Measurements from ENCODE around the gene HNRNPM. TPM values are rescaled to one million over a fixed set of nuclear protein-coding genes. Genes with fewer than 3 reads are reported as not detected.

The HNRNPM gene
- 100 to 1,000 TPM; 207 to 227 TPM for total RNA-seq
- 100 to 1,000 TPM; 214 to 304 (median 217) TPM for polyA plus RNA-seq
- total RNA-seq: 142 to 267 (median 212) reads per million in 6 experiments

GRCh38 chr19:8444677-8445487 lies at the start of gene HNRNPM:
HNRNPM (plus strand) TSS chr19:8444975; CDS start chr19:8444999, 24 bp downstream.
- H3K9me3 Mint-ChIP-seq: no peaks in the 10 kb centered on the region
- ATAC-seq (peak; percentile 88 to 91), DNase-seq (peak; percentile 97 to 100 (median 100))
- peaks cover 19 to 48% (median 42%) of the 10 kb centered on the region in 4 donors for H3K4me1 Mint-ChIP-seq
- peak within 1 kb of the TSS; percentile 89 to 99 (median 97) for H3K4me3 Mint-ChIP-seq
- H3K27ac Mint-ChIP-seq: peak within 1 kb of the TSS; percentile 94 to 99 (median 98)
- POLR2A ChIA-PET: interaction anchor here (0.6 to 3.9 kb wide), 27 partner anchors 9 to 1658 kb away, joined by 3 to 30 read pairs (median 5); partner anchors contain the start of genes ANGPTL6, MARCHF2, NDUFA7 and RAB11B
- H3K27me3 Mint-ChIP-seq: no peaks in the 10 kb centered on the region
- H3K36me3 Mint-ChIP-seq: peaks cover 0 to 40% (median 3%) of the 10 kb centered on the region in 3 donors

DNA sequence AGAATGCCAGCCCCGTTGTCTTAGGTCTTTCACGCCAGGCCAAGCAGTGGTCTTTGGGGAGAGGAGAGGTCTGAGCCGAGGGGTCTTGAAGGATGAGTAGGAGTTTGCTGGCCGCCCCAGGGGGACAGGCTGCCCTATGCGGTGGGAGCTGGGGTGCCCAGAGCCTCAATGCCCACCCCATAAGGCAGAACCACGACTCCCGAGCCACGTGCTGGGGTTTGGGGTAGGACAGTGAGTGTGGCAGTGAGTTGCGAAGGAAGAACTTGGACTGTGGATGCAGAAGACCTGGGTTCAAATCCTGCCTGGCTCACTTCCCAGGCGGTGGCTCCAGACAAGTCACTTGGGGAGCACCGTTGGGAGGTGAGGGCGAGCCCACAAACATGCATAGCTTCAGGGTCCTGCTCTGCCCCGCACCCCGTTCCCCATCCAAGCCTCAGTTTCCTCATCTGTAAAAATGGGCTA lies 49.1 kb upstream of the HNRNPM start:
- peak overlapping the region in 6 of 10 donors; percentile 21 to 88 (median 52) for H3K27ac Mint-ChIP-seq
- no peak for DNase-seq
- H3K4me1 Mint-ChIP-seq: peaks cover 22 to 71% (median 46%) of the 10 kb centered on the region in 4 donors
- H3K4me3 Mint-ChIP-seq: no peak overlapping the region
- POLR2A ChIA-PET: interaction anchor here (2.1 kb wide), 1 partner anchor 18 kb away, joined by 6 read pairs; the partner anchor contains the start of gene MARCHF2
- no peaks in the 10 kb centered on the region for H3K9me3 Mint-ChIP-seq
- ATAC-seq: no peak
- peaks cover 0 to 31% (median 0%) of the 10 kb centered on the region in 3 donors for H3K36me3 Mint-ChIP-seq
- H3K27me3 Mint-ChIP-seq: no peaks in the 10 kb centered on the region

DNA sequence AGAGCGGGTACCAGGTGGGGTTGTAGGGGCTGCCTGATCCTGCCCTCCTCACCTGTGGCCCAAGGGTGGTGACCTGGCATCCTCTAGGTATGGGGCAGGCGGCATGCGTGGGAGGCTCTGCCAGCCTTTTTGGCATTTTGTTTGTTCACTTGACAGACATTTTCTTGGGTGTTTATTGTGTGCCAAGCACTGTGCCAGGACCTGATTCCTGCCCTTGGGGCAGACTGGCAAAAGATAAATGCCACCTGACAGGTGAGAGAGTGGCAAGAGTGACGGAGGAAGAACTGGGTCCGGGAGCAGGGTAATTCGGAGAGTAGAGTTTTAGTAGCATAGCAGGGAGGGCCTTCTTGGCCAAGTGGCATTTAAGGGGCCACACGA lies 48.6 kb upstream of the HNRNPM start:
- H3K4me1 Mint-ChIP-seq: peaks cover 22 to 66% (median 41%) of the 10 kb centered on the region in 4 donors
- DNase-seq (no peak), ATAC-seq (no peak)
- H3K9me3 Mint-ChIP-seq: no peaks in the 10 kb centered on the region
- peaks cover 0 to 31% (median 0%) of the 10 kb centered on the region in 3 donors for H3K36me3 Mint-ChIP-seq
- H3K27ac Mint-ChIP-seq: peak overlapping the region in 5 of 10 donors; percentile 26 to 88 (median 84)
- peak overlapping the region in 5 of 10 donors; percentile 4 to 34 (median 29) for H3K4me3 Mint-ChIP-seq
- POLR2A ChIA-PET: no interaction called here
- no peaks in the 10 kb centered on the region for H3K27me3 Mint-ChIP-seq

DNA sequence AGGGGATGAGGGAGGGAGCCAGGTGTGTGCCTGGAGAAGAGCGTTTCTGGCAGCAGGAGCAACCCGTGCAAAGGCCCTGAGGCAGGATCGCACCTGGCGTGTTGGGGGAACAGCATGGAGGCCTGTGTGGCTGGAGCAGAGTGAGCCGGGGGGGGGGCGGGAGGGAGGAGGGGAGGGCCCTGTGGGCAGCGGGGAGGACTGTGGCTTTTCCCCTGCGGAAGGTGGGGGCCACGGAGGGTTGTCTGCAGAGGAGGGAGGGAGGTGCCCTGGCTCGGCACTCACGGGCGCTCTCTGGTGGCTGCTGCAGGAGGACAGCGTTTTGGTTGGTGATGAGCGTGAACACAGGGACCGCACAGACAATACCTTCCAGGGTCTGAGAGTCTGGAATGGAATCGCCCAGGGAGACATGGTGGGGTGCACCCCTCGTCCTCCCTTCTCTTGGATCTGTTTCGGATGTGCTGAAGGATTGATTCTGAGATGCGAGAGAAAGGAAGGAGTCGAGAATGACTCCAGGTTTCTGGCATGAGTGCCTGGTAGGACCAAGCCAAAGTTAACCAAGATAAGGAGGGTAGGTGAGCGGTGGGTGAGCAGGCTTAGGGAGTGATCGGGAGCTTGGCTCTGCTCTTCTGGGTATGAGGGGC lies 48.1 kb upstream of the HNRNPM start:
- peak overlapping the region in 9 of 10 donors; percentile 32 to 88 (median 84) for H3K27ac Mint-ChIP-seq
- peaks cover 21 to 61% (median 36%) of the 10 kb centered on the region in 4 donors for H3K4me1 Mint-ChIP-seq
- H3K4me3 Mint-ChIP-seq: peak overlapping the region in 3 of 10 donors; percentile 4 to 34 (median 25)
- ATAC-seq: peak; percentile 79 to 82
- peak; percentile 48 to 85 (median 64) for DNase-seq
- H3K36me3 Mint-ChIP-seq: peaks cover 0 to 35% (median 0%) of the 10 kb centered on the region in 3 donors
- no peaks in the 10 kb centered on the region for H3K9me3 Mint-ChIP-seq
- POLR2A ChIA-PET: no interaction called here
- H3K27me3 Mint-ChIP-seq: no peaks in the 10 kb centered on the region

DNA sequence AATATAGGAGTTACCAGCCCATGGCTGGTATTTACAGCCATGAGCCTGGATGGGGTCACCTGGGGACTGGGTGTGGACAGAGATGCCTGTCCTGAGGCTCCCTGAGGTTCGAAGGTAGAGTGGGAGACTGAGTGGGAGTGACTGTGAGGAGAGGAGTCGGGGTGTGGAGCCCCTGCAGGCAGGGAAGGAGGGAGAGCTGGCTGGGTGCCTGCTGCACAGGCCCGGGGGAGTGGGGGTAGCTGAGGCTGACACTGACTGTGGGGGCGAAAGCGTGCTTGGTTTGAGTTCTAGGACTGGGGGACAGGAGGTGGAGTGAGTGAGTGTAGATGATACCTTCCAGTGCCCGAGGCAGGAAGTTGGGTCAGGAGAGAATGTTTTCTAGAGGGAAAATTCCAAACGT lies 47.5 kb upstream of the HNRNPM start:
- peak overlapping the region in 9 of 10 donors; percentile 58 to 88 (median 84) for H3K27ac Mint-ChIP-seq
- POLR2A ChIA-PET: interaction anchor here (1.2 kb wide), 1 partner anchor 10 kb away, joined by 3 read pairs; no protein-coding TSS in a partner anchor
- DNase-seq (no peak), ATAC-seq (no peak)
- H3K36me3 Mint-ChIP-seq: peaks cover 0 to 40% (median 0%) of the 10 kb centered on the region in 3 donors
- no peaks in the 10 kb centered on the region for H3K27me3 Mint-ChIP-seq
- H3K9me3 Mint-ChIP-seq: no peaks in the 10 kb centered on the region
- peak overlapping the region in 2 of 10 donors; percentile 54 to 63 for H3K4me3 Mint-ChIP-seq
- peaks cover 17 to 55% (median 31%) of the 10 kb centered on the region in 4 donors for H3K4me1 Mint-ChIP-seq

GRCh38 chr19:8397746-8398310 lies 46.9 kb upstream of the HNRNPM start:
- Mint-ChIP-seq H3K36me3 (peaks cover 0 to 45% (median 0%) of the 10 kb centered on the region in 3 donors), H3K4me1 (peaks cover 16 to 51% (median 28%) of the 10 kb centered on the region in 4 donors), H3K9me3 (no peaks in the 10 kb centered on the region), H3K4me3 (no peak overlapping the region), H3K27me3 (no peaks in the 10 kb centered on the region), H3K27ac (peak overlapping the region in 1 of 10 donors; percentile 67)
- POLR2A ChIA-PET: interaction anchor here (0.6 to 1.2 kb wide), 3 partner anchors 10 to 71 kb away, joined by 3 to 4 read pairs (median 3); no protein-coding TSS in a partner anchor
- ATAC-seq (no peak), DNase-seq (no peak)

GRCh38 chr19:8398311-8398771 lies 46.4 kb upstream of the HNRNPM start:
- Mint-ChIP-seq H3K4me3 (no peak overlapping the region), H3K36me3 (peaks cover 0 to 43% (median 0%) of the 10 kb centered on the region in 3 donors), H3K27ac (peak overlapping the region in 2 of 10 donors; percentile 48 to 67)

GRCh38 chr19:8399681-8400188 lies 45.0 kb upstream of the HNRNPM start:
- no peaks in the 10 kb centered on the region for H3K9me3 Mint-ChIP-seq
- peaks cover 14 to 35% (median 19%) of the 10 kb centered on the region in 4 donors for H3K4me1 Mint-ChIP-seq
- peaks cover 0 to 50% (median 1%) of the 10 kb centered on the region in 3 donors for H3K36me3 Mint-ChIP-seq
- peak overlapping the region in 2 of 10 donors; percentile 14 to 44 for H3K27ac Mint-ChIP-seq
- POLR2A ChIA-PET: no interaction called here
- no peaks in the 10 kb centered on the region for H3K27me3 Mint-ChIP-seq
- DNase-seq: no peak
- no peak for ATAC-seq
- H3K4me3 Mint-ChIP-seq: no peak overlapping the region

More at GRCh38 chr19:8398311-8398771, 46.4 kb upstream of the HNRNPM start:
- H3K9me3 Mint-ChIP-seq: no peaks in the 10 kb centered on the region
- peaks cover 14 to 46% (median 22%) of the 10 kb centered on the region in 4 donors for H3K4me1 Mint-ChIP-seq
- ATAC-seq: no peak
- DNase-seq: no peak
- no peaks in the 10 kb centered on the region for H3K27me3 Mint-ChIP-seq
- POLR2A ChIA-PET: interaction anchor here (0.6 to 1.2 kb wide), 3 partner anchors 9 to 72 kb away, joined by 3 to 4 read pairs (median 3); no protein-coding TSS in a partner anchor

- DNase-seq (no peak), ATAC-seq (no peak)
- H3K4me1 Mint-ChIP-seq: peaks cover 5 to 17% (median 5%) of the 10 kb centered on the region in 4 donors
- H3K4me3 Mint-ChIP-seq: no peak overlapping the region
- H3K27me3 Mint-ChIP-seq: no peaks in the 10 kb centered on the region
- H3K9me3 Mint-ChIP-seq: no peaks in the 10 kb centered on the region
- POLR2A ChIA-PET: no interaction called here
- H3K36me3 Mint-ChIP-seq: peaks cover 0 to 43% (median 1%) of the 10 kb centered on the region in 3 donors
- H3K27ac Mint-ChIP-seq: no peak overlapping the region
Observed at GRCh38 chr19:8401981-8402411, 42.8 kb upstream of the HNRNPM start.

DNA sequence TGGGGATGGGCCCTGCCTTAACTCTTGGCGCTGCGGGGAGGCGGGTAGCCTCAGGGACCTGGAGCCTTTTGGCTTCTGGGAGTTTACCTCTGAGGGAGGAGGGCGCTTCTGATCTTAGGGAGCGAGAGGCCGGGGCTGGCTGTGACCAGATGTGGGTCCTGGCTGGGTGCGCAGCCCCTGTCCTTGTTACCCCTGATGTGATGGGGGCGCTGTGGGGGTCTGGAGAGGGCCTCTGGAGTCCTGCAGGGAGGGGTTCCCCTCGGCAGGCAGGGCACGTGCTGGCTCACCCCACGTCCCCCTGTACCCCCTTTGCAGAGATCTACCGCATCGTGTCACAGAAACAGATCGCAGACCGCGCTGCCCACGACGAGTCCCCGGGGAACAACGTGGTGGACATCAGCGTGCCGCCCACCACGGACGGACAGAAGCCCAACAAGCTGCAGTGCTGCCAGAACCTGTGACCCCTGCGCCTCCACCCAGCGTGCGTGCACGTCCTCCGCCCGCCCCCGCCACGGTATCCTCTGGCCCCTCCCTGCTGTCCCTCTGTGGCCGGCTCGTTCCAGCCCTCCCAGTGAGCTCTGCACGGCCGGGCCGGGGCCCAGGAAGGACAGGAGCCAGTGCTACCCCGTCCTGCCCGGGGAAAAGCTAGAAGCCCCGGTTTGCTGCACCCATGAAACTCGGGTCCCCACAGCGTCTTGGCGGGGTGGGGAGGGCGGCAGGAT lies 41.5 kb upstream of the HNRNPM start:
- Mint-ChIP-seq H3K9me3 (no peaks in the 10 kb centered on the region), H3K4me3 (no peak overlapping the region), H3K36me3 (peaks cover 0 to 42% (median 1%) of the 10 kb centered on the region in 3 donors), H3K27ac (no peak overlapping the region), H3K27me3 (no peaks in the 10 kb centered on the region), H3K4me1 (peaks cover 0 to 8% (median 0%) of the 10 kb centered on the region in 4 donors)
- POLR2A ChIA-PET: no interaction called here
- no peak for ATAC-seq
- no peak for DNase-seq

DNA sequence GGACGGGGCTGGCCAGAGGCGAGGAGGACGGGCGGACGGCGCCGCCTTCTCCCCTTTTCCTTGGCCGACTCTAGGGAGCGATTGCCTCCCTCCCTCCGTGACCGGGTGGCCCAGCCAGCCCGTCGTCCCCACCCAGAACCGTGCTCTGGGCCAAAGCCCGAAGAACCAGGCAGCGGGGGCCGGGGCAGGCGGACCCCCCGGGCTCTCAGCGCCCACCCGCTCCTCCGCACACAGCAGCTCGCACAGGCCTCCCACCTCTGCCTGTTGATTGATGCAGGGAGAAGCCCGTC lies 41.0 kb upstream of the HNRNPM start:
- Mint-ChIP-seq H3K27me3 (no peaks in the 10 kb centered on the region), H3K9me3 (no peaks in the 10 kb centered on the region), H3K4me1 (peaks cover 0 to 5% (median 0%) of the 10 kb centered on the region in 4 donors), H3K27ac (no peak overlapping the region), H3K36me3 (peaks cover 0 to 42% (median 1%) of the 10 kb centered on the region in 3 donors), H3K4me3 (no peak overlapping the region)
- ATAC-seq (no peak), DNase-seq (no peak)
- POLR2A ChIA-PET: no interaction called here
